A673 (cell line): Measurements from ENCODE around the gene ARFGAP2. TPM values are rescaled to one million over a fixed set of nuclear protein-coding genes. Genes with fewer than 3 reads are reported as not detected.
A peak's percentile ranks its signal among the peaks of the same experiment; 100 is the strongest.

Source experiments
- BruUV-seq: library from RNA; stranded (reverse); fragments of 400-500 nt; replicated peaks from 2 replicates; lab custom pipeline; 2021; lab: Mats Ljungman, UMichigan
- CTCF ChIA-PET: fragments of 300-600 bp; sonication (Branson Sonifier 250); formaldehyde crosslinking; loops from one replicate; lab custom pipeline; 2022; ENCODE audit warnings: antibody characterized with exemption; lab: Charles Lee
- POLR2A ChIA-PET: fragments of 300-600 bp; sonication (Branson Sonifier 250); formaldehyde crosslinking; loops from one replicate; lab custom pipeline; 2022; ENCODE audit warnings: antibody characterized with exemption; ENCODE audit not compliant: low non-redundant PET; lab: Charles Lee
- DNase-seq: peaks from one replicate; pipeline ENCODE4 v3.0.0-alpha.2; 2015; ENCODE audit warnings: low spot score
- H3K27ac ChIP-seq: fragments of 200-600 bp; sonication (generic); 2 replicates; pipeline ENCODE4 v1.5.1; 2016; ENCODE audit warnings: mixed run types, low read depth, mild to moderate bottlenecking, mixed read lengths, antibody characterized with exemption, low read length; ENCODE audit not compliant: poor library complexity, severe bottlenecking
- H3K27me3 ChIP-seq: fragments of 200-600 bp; sonication (generic); replicated peaks from 2 replicates; pipeline ENCODE4 v1.6.1; 2017; ENCODE audit warnings: mixed run types, low read depth, mild to moderate bottlenecking, mixed read lengths, antibody characterized with exemption, low read length; ENCODE audit not compliant: insufficient read depth, poor library complexity
- H3K36me3 ChIP-seq: fragments of 200-600 bp; sonication (generic); 2 replicates; pipeline ENCODE4 v1.6.1; 2016; ENCODE audit warnings: mixed run types, mild to moderate bottlenecking, mixed read lengths, antibody characterized with exemption, low read length; ENCODE audit not compliant: insufficient read depth, poor library complexity, severe bottlenecking
- H3K4me1 ChIP-seq: fragments of 200-600 bp; sonication (generic); 2 replicates; pipeline ENCODE4 v1.6.1; 2017; ENCODE audit warnings: mixed run types, mild to moderate bottlenecking, mixed read lengths, antibody characterized with exemption, low read length; ENCODE audit not compliant: insufficient read depth, poor library complexity, severe bottlenecking
- H3K4me3 ChIP-seq: fragments of 200-600 bp; sonication (generic); 2 replicates; pipeline ENCODE4 v1.5.1; 2016; ENCODE audit warnings: low read depth, mixed run types, mild to moderate bottlenecking, mixed read lengths, low read length; ENCODE audit not compliant: poor library complexity, severe bottlenecking
- H3K9me3 ChIP-seq: fragments of 200-600 bp; sonication (generic); 2 replicates; pipeline ENCODE4 v1.6.1; 2016; ENCODE audit warnings: mixed run types, low read depth, mild to moderate bottlenecking, mixed read lengths, antibody characterized with exemption, low read length; ENCODE audit not compliant: poor library complexity, severe bottlenecking
- EZH2 ChIP-seq: fragments of 200-600 bp; sonication (generic); IDR thresholded peaks from 2 replicates; pipeline ENCODE4 v1.6.1; 2017; ENCODE audit warnings: borderline replicate concordance, low read depth, mild to moderate bottlenecking, mixed read lengths, antibody characterized with exemption, low read length; ENCODE audit not compliant: poor library complexity, severe bottlenecking
- intact Hi-C: fragments of 100-400 bp; cut with micrococcal nuclease; formaldehyde crosslinking; loops from one replicate; pipeline ENCODE4 v1.10.0; 2022; ENCODE audit not compliant: unreplicated experiment
- total RNA-seq: library from RNA; stranded (reverse); gene quantifications from 2 replicates; pipeline ENCODE4 v1.2.3, GENCODE V29; 2021
- TF ChIP-seq, protein P1 (sequence below): fragments of 300-800, 200-600 bp; sonication (generic); conservative IDR thresholded peaks from 2 replicates; pipeline ENCODE4 v1.5.1; 2017; ENCODE audit warnings: low read depth, mild to moderate bottlenecking, antibody characterized with exemption, low read length, moderate library complexity, mixed read lengths

The ARFGAP2 gene
- total RNA-seq, 1 experiment from 2014 or later, result 179 TPM

DNA sequence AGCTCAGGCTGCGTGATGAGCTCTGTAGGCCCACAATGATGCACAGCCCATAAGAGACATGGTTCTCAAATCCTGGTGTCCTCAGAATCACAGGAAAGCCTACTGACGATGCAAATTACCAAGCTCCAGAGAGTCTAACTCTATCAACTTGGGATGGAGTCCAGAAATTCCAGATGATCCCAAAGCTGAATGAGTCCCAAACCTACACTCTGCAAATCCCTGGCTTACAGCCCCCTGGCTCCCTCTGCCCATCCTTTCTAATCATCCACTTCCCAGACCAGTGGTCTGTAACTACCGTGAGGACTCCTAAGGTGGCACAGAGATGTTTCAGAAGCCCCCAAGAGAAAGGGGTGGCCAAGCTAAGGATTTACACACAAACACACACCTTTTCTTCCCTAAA is 13.5 kb downstream of the ARFGAP2 start:
- no peaks in the 10 kb centered on the region for H3K9me3 ChIP-seq
- no peaks in the 10 kb centered on the region for H3K4me1 ChIP-seq
- TF ChIP-seq, protein P1, sequence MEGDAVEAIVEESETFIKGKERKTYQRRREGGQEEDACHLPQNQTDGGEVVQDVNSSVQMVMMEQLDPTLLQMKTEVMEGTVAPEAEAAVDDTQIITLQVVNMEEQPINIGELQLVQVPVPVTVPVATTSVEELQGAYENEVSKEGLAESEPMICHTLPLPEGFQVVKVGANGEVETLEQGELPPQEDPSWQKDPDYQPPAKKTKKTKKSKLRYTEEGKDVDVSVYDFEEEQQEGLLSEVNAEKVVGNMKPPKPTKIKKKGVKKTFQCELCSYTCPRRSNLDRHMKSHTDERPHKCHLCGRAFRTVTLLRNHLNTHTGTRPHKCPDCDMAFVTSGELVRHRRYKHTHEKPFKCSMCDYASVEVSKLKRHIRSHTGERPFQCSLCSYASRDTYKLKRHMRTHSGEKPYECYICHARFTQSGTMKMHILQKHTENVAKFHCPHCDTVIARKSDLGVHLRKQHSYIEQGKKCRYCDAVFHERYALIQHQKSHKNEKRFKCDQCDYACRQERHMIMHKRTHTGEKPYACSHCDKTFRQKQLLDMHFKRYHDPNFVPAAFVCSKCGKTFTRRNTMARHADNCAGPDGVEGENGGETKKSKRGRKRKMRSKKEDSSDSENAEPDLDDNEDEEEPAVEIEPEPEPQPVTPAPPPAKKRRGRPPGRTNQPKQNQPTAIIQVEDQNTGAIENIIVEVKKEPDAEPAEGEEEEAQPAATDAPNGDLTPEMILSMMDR, result no peak
- no peak for TF ChIP-seq EZH2
- DNase-seq, result no peak
- ChIA-PET POLR2A (interaction anchor here (0.6 to 0.7 kb wide), 2 partner anchors 27 to 192 kb away, joined by 3 to 12 read pairs; no protein-coding TSS in a partner anchor), CTCF (interaction anchor here (0.6 to 1.6 kb wide), 8 partner anchors 11 to 376 kb away, joined by 3 to 7 read pairs (median 4); no protein-coding TSS in a partner anchor)
- H3K4me3 ChIP-seq, result no peak overlapping the region
- TSS peak; percentile 10 for BruUV-seq
- intact Hi-C loops, result no loop called here
- no peak overlapping the region for H3K27ac ChIP-seq
- peaks cover 47% of the 10 kb centered on the region for H3K36me3 ChIP-seq
- H3K27me3 ChIP-seq, result no peaks in the 10 kb centered on the region

DNA sequence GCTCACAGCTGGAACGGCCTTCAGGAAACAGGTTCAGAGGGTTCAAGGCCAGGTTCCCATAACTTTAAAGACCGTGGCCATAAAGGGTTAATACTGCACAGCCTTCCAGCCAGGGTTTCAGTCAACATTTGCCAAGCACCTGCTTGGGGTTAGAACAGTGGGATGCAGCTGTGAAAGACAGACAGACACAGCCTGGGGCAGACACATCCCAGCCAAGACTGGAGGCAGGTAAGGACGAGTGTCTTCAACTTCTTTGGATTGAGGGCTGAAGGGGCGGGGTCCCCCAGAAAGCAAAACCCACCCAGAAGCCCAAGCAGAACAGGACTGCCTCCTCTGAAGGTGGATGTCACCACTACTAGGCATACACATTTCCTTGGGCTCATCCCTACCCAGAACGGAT is 14.3 kb downstream of the ARFGAP2 start:
- Histone ChIP-seq H3K27me3 (no peaks in the 10 kb centered on the region), H3K27ac (no peak overlapping the region), H3K36me3 (peaks cover 40% of the 10 kb centered on the region), H3K4me3 (no peak overlapping the region), H3K4me1 (no peaks in the 10 kb centered on the region), H3K9me3 (no peaks in the 10 kb centered on the region)
- intact Hi-C loops, result no loop called here
- ChIA-PET CTCF (interaction anchor here (0.7 to 1.6 kb wide), 6 partner anchors 10 to 249 kb away, joined by 3 to 4 read pairs (median 4); no protein-coding TSS in a partner anchor), POLR2A (no interaction called here)
- no TSS peak for BruUV-seq
- TF ChIP-seq, protein P1, result no peak
- DNase-seq, result no peak

DNA sequence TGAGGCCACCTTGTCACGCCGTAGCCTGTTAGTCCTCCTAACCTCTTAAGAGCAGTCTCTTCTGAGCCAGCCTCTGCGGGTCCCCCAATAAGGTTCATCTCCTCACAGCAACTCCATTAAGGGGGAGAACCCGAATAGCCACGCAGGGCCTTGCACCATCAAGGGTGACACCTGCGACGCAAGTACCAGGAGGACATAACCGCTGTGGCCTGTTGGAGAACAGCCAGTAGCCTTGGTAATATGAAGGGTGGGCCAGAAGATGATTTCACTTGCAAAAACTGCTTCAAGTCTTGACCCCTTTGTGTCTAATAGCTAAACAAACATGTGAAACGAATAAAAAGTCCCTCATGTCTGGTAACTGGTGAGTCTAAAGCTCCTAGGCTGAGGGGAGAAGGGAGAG is 14.8 kb downstream of the ARFGAP2 start:
- no TSS peak for BruUV-seq
- Histone ChIP-seq H3K27me3 (no peaks in the 10 kb centered on the region), H3K36me3 (peaks cover 34% of the 10 kb centered on the region), H3K4me3 (no peak overlapping the region), H3K4me1 (no peaks in the 10 kb centered on the region), H3K9me3 (no peaks in the 10 kb centered on the region), H3K27ac (no peak overlapping the region)
- ChIA-PET POLR2A (no interaction called here), CTCF (interaction anchor here (1.0 to 1.6 kb wide), 2 partner anchors 193 to 249 kb away, joined by 3 to 4 read pairs; no protein-coding TSS in a partner anchor)
- intact Hi-C loops, result loop anchor here (1.0 kb wide), 2 partner anchors 193 to 273 kb away; no protein-coding TSS in a partner anchor
- no peak for TF ChIP-seq EZH2
- TF ChIP-seq, protein P1, result 0 out of 2 replicates have a peak, but pooled peaks have one; percentile 14
- DNase-seq, result no peak
